LHCN-M2 (cell line): ENCODE results near the gene CDC42EP3. TPM values are rescaled to one million over a fixed set of nuclear protein-coding genes. Genes with fewer than 3 reads are reported as not detected.

Source experiments
- DNase-seq: peaks from one replicate; pipeline ENCODE4 v3.0.0-alpha.2; 2012; ENCODE audit warnings: low read depth
- total RNA-seq: library from RNA; depleted of rRNA; stranded (reverse); fragments of >200 nt; gene quantifications from 2 replicates; pipeline ENCODE4 v1.2.3, GENCODE V29; 2014

The CDC42EP3 gene
- total RNA-seq, 1 experiment from 2014 or later = 308 TPM

DNA sequence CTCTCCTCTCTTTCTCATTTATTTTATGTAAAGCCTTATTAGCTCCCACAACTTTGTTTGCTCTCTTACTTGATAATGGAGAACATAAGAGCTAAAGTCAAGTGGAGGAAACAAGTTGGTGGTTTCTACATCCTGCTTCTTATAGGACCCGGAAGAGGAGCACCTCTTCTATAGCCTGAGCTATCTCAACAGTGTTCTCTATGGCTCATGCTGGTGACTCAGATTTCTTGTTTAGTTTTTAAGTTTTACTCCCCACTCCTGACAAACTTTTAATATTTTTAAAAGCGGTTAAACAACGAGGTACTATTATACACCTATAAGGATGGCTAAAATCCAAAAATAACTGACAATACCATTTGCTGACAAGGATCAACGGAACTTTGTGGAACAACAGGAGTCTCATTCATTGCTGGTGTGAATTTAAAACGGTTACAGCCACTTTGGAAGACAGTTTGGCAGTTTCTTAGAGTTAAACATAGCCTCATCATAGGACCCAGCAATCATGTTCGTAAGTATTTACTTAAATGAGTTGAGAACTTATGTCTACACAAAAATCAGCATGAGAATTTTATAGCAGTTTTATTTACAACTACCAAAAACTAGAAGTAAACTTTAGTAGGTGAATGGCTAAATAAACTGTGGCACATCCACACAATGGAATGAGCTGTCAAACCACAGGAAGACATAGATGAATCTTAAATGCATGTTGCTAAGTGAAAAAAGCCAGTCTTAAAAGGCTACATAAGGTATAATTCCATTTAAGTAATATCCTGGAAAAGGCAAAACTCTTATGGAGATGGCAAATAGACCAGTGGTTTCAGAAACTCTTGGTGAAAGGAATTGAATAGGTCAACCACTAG, 12.7 kb upstream of the CDC42EP3 start:
- DNase-seq = no peak

GRCh38 chr2:37683241-37683640, 11.8 kb upstream of the CDC42EP3 start:
- no peak for DNase-seq

DNA sequence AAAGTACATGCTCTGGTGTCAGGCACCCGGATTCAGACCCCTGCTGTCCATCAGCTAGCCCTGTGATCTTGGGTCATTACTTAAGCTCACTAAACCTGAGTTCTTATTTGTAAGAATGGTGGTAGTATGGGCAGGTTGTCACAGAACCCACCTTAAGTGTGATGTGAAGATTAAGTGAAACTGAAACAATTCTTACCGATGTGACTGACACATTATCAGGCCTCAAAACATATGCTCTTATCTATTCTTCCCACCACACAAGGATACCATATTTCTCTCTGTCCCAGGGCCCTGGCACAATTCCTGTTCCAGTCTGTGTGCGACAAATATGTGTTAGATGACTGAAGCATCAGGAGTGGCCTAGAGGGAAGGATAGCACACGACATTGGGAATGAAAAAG, 11.0 kb upstream of the CDC42EP3 start:
- DNase-seq = no peak

GRCh38 chr2:37681587-37681986, 10.1 kb upstream of the CDC42EP3 start:
- DNase-seq = no peak

- peak; percentile 51 for DNase-seq
Measured at GRCh38 chr2:37679072-37679695, 7.7 kb upstream of the CDC42EP3 start.

DNA sequence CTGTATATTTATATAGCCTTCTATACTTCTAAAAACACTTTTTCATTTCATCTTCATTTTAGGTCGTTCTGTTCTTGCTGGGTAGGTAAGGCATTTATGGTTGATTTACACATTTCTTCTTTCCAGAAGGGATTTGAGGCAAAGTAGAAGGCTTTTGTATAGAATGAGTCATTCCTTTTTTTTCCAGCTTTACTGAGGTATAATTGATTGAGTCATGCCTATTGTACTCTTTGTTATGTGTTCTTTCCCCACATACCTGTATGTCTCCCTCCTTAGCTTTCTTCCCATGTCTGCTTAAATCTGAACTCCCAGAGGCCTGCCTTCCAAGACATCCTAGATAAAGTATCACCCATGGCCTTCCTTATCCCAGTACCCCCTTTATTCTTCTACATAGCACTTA, 4.8 kb upstream of the CDC42EP3 start:
- peak; percentile 65 for DNase-seq

DNA sequence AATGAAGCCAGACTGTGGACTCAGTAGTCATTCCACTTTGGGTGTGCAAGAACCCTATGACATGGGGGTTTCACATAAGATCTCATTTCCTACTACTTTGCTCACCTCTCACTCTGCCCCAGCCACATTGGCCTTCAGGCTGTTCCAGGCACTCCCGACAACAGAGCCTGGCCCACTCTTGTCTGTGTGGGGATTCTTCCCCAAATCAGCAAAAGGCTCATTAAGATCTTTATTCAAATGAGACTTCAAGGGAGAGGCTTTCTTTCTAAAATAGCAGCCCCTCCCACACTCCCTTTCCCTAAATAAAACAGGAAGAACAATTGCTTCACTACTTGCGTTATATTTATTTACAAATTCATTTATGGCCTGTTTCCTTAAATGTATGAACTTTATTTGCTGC, 3.5 kb upstream of the CDC42EP3 start:
- DNase-seq = no peak

DNA sequence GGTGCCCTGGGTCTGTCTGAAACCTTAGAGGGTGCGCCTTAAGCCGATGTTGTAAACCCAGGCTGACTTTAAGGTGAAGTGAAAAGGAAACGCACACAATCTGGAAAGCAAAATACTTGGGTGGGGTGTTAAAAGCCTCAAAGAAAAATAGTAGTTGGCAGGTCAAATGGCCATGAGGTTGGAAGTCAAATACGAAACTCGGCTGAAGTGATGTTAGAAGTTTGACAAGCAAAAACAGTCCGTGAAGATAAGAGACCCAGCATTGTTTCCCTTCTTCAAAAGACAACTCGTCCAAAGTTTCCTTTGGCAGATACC, 1.4 kb upstream of the CDC42EP3 start:
- no peak for DNase-seq

DNA sequence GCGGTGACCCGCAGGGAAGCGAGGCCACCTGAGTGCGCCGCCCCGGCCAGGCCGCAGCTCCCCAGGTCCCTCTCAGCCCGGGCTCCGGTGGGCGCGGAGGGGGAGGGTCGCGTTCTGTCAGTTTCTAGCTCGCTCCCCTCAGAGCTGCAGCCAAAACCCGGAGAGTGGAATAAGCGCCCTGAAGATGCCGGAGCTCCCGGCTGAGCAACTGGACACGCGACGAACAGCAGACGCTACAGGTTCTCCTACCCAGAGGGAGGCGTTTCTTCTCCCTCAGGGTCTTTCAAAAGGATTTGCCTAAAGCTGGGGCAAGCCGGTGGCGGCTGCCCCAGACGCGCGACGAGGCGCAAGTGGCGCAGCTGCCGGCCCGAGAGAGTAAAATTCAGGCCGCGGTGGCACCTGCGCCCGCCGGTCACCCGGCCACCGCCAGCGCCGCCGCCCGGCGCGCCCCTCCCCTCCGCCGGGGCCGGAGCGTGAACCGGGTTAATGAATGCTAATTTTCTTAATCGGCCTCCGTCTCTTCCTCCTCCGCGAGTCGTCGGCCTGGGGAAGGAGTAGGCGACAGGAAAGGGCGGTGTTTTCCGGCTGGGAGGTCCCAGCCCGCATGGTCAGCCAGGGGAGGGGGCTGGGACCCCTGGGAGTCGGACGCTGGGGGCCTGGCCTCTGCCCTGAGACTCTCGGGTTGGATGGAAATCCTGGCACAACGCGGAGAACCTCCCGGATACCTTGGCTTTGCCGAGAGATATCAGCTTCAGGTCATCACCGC, 845 bp upstream of the CDC42EP3 start:
- peak; percentile 94 for DNase-seq

DNA sequence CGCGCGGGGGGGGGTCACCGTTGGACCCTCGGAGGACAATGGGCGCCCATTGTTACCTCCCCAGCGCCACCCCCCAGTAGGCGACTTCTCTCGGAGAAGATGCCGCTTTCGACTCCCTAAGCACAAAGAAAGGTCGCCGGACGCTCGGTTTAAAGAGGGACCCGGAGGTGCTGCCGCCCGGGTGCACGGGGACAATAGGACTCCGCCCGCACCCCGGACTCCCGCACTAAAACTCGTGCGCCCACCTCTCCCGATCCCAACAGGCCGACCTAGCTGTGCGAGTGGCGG, 318 bp upstream of the CDC42EP3 start:
- peak; percentile 65 for DNase-seq

GRCh38 chr2:37670378-37671008, 949 bp downstream of the CDC42EP3 start:
- DNase-seq = no peak

DNA sequence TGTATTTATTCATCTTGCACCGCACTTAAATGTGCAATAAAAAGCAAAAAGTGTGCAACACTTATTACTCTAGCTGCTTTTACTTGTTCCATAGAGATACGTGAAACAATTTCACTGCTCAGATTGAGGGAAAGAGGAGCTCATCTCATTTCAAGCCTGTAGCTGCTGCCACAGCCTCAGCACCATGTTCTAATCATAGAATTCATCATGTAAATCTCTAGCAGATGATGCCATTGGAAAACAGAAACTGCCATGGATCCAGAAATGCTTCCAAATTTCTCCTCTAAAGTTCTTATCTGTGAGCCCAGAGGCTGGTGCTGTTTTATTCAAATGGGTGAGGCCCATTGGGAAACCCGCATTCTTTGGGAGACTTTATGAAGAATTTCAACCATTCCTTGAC, 2.0 kb downstream of the CDC42EP3 start:
- DNase-seq = peak; percentile 34

GRCh38 chr2:37667704-37668103, 3.7 kb downstream of the CDC42EP3 start:
- DNase-seq = peak; percentile 41

DNA sequence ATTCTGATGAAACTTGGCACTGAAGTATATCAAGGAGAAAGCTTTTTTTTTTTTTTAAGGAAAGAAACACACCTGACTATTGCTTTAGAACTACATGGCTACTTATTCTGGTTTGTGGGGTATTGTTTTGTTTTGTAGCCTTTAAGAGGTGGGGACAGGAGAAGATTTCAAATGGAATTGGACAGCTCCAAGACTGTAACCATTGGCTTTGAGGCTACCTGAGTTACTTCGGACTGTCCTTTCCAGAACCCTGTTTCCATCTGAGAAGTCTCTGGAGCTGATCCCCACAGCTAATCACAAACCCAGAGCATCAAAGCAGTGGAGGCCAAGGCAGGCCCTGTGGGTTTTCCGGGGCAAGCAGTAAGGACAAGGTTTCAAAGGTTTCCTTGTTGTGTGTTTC, 4.7 kb downstream of the CDC42EP3 start:
- DNase-seq = peak; percentile 31

GRCh38 chr2:37665604-37666362, 5.7 kb downstream of the CDC42EP3 start:
- DNase-seq = peak; percentile 89

DNA sequence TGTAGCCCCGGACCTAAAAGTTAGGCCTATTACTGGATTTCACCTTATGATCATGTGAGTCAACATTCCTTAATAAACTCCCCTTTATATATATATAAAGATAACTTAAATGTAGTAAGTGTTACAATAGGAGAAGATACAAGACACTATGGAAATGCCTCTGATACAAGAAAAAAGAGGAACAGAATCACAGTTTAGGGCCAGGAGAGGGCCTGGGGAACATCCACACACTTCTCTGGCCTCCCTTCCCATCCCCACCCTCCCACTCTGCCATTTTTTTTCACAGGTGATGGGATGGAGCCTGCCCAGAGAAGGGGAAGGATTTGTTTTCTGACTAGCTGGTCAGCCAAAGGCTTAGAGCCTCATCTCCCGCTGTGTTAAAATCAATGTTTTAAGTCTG, 6.4 kb downstream of the CDC42EP3 start:
- DNase-seq = peak; percentile 26

GRCh38 chr2:37664231-37664643, 7.2 kb downstream of the CDC42EP3 start:
- DNase-seq = peak; percentile 28

GRCh38 chr2:37663390-37663789, 8.1 kb downstream of the CDC42EP3 start:
- peak; percentile 41 for DNase-seq

GRCh38 chr2:37659723-37660122, 11.7 kb downstream of the CDC42EP3 start:
- peak; percentile 19 for DNase-seq

DNA sequence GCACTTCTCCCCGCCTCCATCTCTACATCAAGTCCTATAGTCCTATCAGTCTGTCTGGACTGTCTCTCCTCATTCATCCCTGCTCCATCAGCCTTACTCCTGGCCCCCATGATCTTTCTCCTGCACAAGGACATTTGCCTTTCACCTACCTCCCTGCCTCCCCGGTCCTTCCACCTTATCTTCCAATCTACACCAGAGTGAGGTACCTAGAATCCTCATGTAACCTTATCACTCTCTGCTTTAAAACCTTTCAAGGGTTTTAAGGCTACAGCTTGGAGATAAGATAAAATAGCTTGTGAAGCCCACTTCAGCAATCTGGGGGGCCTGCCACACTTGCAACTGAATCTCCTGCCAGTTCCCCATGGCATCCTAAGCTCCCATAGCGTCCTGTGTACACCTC, 12.8 kb downstream of the CDC42EP3 start:
- DNase-seq = peak; percentile 17

- DNase-seq = peak; percentile 44
Measured at GRCh38 chr2:37657471-37657870, 14.0 kb downstream of the CDC42EP3 start.
